T-helper 1 cell treated with Interleukin-12 subunit alpha and Interleukin-12 subunit beta and Interleukin-4 antibody, amounts not matched to agents 30 ng/mL and 1 ng/mL, for 36 hours (primary cell): Measurements from ENCODE around the gene PLAC8L1. TPM values are rescaled to one million over a fixed set of nuclear protein-coding genes. Genes with fewer than 3 reads are reported as not detected.

Experiments used
- intact Hi-C: fragments of 100-400 bp; cut with micrococcal nuclease; formaldehyde crosslinking; loops from one replicate; pipeline ENCODE4 v1.15.1; 2024
- total RNA-seq: library from RNA; stranded (reverse); gene quantifications from 2 replicates; pipeline ENCODE4 v1.2.3, GENCODE V29; 2022

Gene PLAC8L1
- total RNA-seq, 1 donor from 2014 or later = 0.96 TPM

DNA sequence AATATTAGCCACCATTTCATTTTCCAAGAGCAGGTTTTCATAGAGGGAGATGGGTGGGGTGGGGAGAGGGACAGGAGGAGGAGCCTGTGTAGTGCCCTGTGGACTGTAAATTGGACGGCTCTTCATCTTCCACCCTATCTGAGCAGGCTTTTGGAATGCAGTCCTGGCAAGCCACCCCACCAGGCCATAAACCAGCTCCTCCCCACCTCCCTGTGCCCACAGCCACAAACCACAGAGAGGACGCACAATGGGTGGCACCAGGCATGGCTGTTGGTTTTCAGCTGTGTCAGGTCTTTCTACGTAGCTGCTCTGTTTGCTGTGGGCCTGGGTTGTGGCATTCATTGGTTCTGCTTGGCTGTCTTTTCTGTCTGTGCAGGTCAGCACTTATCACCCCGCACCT is 58.0 kb downstream of the PLAC8L1 start:
- intact Hi-C loops = no loop called here

DNA sequence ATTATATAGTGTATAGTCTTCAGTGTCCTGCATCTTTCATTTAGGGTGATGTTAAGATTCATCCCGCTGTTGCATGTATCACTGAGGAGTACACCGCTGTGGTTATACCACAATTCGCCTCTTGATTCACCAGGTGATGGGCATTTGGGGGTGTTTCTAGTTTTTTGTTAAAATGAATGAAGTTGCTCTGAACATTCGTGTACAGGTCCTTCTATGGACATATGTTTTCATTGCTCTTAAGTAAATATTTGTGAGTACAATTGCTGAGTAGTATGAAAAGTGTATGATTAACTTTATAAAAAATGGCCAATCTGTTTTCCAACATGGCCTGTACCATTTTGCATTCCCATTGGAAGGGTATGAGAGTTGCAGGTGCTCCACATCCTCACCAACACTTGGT is 61.7 kb downstream of the PLAC8L1 start:
- intact Hi-C loops = no loop called here

DNA sequence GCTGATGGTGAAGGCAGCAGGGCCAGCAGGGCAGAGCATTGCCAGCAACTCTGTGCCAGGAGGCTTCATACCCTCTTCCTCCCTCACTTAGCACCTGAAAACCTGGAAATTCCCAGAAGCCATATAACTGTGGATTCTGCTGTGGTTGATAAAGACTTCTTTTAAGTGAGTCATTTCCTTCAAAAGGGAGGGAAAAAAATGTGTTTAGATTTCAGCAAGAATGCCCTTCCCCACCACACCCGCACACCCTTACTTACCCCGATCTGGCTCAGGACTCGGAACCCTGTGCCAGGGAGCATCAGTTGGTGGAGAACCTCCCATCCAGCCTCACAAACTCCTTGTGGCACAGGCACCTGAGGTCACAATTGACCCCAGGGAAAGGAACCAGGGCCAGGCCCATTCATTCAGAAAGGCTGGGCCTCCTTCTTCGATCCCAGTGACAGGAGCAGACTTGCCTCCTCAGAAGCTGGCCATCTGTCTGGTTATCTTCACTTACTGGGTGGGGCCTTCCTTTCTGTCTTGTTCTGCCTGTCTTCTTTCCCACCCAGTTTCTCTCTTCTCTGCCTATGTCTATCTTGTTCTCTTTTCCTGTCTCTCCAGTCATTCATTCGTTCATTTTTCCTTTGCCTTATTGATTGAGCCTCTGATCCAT is 62.6 kb downstream of the PLAC8L1 start:
- intact Hi-C loops = no loop called here

DNA sequence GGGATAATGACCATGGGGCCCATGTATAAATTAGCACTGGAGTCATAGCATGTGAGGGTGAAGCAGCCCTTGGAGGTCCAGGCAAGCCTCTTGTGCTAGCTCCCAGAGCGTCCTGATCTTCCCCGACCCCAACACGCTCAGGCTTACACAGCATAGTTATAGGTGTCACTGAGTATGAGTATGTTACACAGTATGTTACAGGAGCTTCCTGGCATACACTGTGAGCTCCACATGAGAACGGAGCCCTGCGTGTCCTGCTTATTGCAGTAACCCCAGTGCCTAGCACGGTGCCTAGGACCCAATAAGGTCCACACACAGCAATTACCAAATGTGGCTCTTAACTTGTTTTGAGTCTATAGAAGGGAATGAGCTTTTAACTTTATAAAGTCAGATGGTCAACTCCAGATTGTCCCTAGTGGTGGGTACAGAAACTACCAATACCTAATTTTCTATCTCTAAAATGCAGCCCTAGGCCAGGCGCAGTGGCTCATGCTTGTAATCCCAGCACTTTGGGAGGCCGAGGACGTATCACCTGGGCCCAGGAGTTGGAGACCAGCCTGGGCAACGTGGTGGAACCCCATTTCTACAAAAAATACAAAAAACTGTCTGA is 64.1 kb downstream of the PLAC8L1 start:
- intact Hi-C loops = no loop called here

DNA sequence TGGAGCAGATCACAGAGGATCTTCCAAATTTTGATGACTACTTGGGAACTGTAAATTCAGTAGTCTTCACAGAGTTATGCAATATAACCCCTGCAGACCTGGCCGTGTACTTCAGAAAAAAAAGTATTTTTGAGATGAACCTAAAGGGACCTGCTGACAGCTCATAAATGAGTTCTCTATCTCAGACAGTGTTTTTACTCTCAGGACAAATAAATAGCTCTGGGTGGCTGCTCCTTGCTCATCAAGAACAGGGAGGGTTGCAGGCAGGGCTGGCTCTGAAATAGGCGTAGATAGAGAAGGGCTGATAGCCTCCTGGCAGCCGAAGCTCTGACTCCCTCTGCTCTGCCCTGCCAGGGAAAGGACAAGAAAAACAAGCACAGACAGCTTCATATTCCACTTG is 64.8 kb downstream of the PLAC8L1 start:
- intact Hi-C loops = no loop called here

DNA sequence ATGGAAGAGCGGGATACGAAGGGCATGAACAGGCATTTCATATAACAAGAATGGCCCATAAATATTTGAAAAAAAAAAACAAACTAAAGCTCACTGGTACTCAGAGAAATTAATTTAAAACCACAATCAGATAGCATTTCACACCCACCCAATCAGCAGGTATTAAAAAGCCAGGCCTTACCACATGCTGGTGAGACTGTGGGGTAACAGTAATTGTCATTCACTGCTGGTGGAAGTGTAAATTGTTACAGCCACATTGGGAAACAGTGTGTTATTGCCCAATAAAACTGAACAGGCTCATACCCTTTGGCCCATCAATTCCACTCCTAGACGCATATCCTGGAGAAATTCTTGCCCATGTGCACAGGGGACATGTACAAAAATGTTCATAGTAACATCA is 66.0 kb downstream of the PLAC8L1 start:
- intact Hi-C loops = no loop called here

DNA sequence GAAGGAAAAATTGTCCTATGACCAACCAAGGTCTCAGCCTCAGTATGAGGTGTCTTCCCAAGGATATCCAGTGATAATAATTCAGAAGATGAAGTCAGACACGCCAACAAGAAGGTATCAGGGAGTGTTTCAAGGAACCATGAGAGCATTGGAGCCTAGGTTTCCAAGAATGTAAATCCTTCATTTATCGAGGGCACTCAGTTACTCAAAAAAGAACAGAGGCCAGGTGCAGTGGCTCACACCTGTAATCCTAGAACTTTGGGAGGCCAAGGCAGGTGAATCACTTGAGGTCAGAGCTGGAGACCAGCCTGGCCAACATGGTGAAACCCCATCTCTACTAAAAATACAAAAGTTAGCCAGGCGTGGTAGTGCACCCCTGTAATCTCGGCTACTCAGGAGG is 70.8 kb downstream of the PLAC8L1 start:
- intact Hi-C loops = no loop called here

Other genes starting within 250 kb of the PLAC8L1 start
- gene GRXCR2, start 232.6 kb downstream of the PLAC8L1 start, total RNA-seq = not detected in 2 replicates
- 0.34 and 0.61 TPM in 2 replicates for gene SH3RF2, start 169.0 kb downstream of the PLAC8L1 start, total RNA-seq
- gene LARS1, start 77.1 kb upstream of the PLAC8L1 start, total RNA-seq = 124 and 132 TPM in 2 replicates
- 22.7 and 24.7 TPM in 2 replicates for gene RBM27, start 98.0 kb upstream of the PLAC8L1 start, total RNA-seq
- 0.15 TPM in 1 of 2 replicates, not detected in the other for gene POU4F3, start 233.3 kb upstream of the PLAC8L1 start, total RNA-seq